HG03520 (cell line): ENCODE measurements around the gene ABCA2.
"Not testable (repeated sequence)": the region's sequence is repeated elsewhere in the genome, so short reads cannot be mapped to it uniquely, and the experiment has no call there.

ENCODE experiments used
- ATAC-seq: cut with Tn5 transposase; IDR thresholded peaks from one replicate; pipeline ENCODE4 v1.9.1; 2021; ENCODE audit warnings: mild to moderate bottlenecking, moderate library complexity; ENCODE audit not compliant: unreplicated experiment

Gene ABCA2

GRCh38 chr9:137064027-137064879 is 36.2 kb upstream of the ABCA2 start:
- ATAC-seq: no peak

- ATAC-seq: no peak
Observed at GRCh38 chr9:137063311-137064026, 35.4 kb upstream of the ABCA2 start.

- not testable (repeated sequence) for ATAC-seq
Observed at GRCh38 chr9:137062798-137063197, 34.8 kb upstream of the ABCA2 start.

- ATAC-seq: no peak
Observed at GRCh38 chr9:137062384-137062783, 34.3 kb upstream of the ABCA2 start.

DNA sequence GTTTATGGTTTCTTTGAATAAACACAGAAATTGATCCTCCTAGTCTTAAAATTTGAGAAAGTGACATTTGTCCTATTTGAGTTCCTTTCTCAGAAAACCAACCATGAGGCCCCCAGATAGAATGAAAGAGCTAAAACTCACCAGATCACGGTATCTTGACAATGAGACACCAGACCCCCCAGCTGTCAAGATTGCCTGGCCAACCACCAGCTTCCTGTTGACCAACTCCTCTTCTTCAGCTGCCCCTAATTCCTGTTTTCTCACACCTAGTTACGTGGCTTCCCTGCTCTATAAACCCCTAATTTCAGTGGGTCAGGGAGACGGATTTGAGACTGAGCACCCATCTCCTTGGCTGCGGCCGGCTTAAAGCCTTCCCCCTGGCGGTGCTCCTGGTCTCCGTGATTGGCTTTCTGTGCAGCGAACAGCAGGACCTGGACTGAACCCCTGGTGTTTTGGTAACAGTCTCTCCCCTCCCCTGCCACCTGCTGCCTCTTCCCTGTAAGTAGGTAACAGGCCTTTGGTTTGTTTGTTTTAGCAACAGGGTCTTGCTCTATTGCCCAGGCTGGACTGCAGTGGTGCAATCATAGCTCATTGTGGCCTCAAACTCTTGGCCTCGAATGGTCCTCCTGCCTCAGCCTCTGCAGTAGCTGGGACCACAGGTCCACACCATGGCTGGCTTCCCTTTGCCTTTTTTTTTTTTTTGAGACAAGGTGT is 30.6 kb upstream of the ABCA2 start:
- ATAC-seq: no peak

DNA sequence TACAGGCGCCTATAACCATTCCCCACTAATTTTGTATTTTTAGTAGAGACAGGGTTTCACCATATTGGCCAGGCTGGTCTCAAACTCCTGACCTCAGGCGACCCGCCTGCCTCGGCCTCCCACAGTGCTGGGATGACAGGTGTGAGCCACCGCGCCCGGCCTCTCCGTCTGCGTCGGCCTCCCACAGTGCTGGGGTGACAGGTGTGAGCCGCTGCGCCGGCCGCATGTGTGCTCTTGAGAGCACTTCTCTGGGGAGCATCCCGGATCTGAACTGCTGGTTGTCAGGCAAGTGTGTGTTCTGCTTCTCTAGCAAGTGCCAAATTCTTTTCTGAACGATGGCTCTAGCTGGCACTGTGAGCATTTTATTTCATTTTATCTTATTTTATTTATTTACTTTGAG is 29.5 kb upstream of the ABCA2 start:
- no peak for ATAC-seq

GRCh38 chr9:137056739-137057415 is 28.8 kb upstream of the ABCA2 start:
- ATAC-seq: no peak

GRCh38 chr9:137055385-137056364 is 27.6 kb upstream of the ABCA2 start:
- no peak for ATAC-seq

DNA sequence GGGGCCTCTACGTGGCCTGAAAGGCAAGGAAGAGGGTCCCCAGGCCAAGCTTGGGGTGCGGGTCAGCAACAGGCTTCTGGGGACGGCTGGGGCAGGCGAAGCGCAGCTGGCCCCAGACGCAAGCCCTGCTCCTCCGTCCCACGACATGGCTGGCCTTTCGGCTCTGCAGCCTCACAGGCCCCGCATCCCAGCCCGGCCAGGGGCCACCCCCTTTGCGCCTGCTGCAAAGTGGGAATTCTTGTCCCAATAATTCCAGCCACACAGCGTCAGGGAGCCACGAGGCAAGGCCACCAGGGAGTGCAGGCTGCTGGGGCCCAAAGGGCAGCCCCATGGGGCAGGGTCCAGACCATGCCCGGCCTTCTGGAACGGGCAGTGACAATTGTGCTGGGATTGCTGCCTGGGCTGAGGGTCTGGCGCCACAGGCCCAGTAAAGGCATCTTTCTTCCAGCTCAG is 26.9 kb upstream of the ABCA2 start:
- ATAC-seq: no peak

DNA sequence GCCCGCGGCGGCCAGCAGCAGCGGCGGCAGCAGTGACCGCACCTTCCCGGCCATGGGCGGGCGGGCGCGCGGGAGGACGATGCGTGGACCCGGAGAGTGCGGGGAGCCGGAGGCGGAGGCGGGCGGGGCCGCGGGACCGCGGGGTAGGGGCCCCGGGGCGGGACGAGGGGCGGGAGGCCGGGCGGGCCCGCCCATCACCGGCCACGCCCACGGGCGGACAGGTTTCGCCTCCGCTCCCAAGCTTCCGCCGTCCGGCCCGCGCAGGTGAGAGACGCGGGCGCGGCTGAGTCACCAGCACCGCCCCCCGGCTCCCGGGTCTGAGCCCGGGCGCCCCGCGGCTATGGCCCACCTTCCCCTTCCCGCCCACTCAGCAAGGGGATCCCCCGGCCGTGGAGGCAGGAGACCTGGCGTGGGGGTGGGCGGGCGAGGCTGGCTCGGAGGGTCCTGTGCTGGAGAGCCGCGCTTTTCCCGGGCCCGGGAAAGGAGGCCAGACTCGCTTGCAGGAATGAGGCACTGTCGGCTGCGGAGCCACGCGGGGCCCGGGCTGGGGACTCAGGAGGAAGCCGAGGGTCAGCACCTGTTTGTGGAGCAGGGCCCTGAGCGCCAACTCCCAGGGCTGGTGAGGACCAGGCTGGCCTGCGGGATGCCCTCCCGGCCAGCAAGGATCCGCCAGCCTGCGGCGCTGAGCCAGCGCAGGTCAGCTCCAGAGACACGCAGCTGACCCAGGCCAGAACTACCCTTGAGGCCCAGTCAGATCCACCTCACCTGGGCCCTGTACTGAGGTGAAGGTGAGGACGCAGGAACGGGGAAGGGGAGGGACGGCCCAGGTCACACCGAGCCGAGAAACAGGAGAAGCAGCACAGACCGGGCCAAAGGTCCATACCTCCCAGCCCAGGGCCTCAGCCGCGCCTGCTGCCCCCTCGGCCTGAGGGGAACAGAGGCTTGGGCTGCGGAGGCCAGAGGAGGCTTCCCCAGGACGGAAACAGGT is 26.2 kb upstream of the ABCA2 start, which contains the start of gene ENTPD2:
Gene ENTPD2, minus strand, starts transcription at position 118 of the 988 bp plus-strand sequence. Its CDS starts 64 bp downstream, at position 54.
- ATAC-seq: no peak

DNA sequence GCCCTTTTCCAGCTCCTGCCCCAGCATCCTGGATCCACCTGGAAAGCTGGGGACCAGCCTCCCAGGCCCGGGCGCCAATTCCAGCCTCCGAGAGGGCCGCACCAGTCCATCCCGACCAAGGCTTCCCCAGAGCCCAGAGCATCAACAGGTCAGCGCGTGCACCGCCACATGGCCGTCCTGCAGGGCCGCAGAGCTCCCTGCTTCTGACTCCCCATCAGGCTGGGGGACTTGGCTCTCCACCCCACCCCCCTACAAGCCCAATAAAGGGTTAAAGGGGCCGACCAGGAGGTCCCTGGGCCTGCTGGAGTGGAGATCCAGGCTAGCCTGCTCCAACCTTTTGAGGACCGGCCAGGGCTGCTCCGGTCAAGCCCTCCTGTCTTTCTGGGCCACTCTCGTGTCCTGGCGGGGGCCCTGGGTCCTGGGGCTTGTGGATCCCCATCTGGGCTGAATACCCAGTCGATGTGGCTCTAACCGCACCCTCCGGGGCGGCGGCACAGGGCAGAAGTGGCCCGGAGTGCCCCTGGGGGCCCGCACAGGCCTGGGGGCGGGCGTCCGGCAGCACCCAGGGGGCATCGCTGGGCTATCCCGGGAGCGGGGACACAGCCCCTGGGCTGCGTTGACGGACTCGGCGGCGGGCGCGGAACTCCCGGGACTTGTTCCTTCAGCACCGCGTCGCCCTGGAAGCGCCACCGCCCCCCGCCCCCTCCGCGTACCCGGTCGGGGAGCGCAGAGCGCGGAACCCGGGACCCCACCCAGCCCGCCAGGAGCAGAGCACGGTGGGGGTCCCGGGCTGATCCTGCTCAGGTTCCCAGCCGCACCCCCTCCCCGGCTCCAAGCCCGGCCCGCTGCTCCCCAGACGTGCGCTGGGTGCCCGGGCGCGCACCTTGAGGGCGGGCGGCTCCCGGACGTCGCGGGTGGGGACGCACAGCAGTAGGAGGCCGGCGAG is 25.2 kb upstream of the ABCA2 start:
- no peak for ATAC-seq

GRCh38 chr9:137052293-137052692 is 24.3 kb upstream of the ABCA2 start:
- no peak for ATAC-seq

DNA sequence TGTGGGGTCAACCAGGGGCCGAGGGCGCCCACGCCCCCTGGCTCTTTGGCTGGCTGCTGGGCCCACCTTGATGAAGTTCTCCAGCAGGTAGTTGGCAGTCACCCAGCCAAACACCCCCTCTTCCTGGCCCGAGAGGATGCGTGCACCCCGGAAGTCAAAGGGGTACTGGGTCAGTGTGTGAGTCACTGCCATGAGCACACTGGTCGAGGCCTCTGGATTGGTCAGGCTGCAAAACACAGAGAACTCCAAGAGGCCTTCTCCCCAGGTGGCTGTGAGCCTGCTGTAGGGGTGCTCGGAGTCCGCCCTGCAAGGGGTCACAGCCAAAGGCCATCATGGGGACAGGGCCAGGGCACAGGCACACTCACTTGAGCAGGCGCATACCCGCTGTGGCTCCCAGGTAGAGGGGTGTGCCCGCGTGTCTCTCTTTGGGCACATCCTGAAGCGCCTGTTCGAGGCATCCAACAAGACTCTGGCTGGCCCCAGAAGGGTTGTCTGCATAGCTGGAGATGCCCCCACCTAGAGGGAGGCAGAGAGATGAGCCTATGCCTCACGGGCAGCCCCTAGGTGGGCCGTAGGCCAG is 23.2 kb upstream of the ABCA2 start:
- ATAC-seq: no peak

GRCh38 chr9:137050570-137050969 is 22.5 kb upstream of the ABCA2 start:
- no peak for ATAC-seq

GRCh38 chr9:137049544-137050449 is 21.8 kb upstream of the ABCA2 start:
- ATAC-seq: no peak
